Measurements from ENCODE around the gene SYTL5.

Gene SYTL5

GRCh38 chrX:38028300-38028699, 21.9 kb downstream of the SYTL5 start:
- DNase-seq, result no peak

GRCh38 chrX:38036466-38036865, 30.1 kb downstream of the SYTL5 start:
- no peak for DNase-seq

- no peak for DNase-seq
Observed at GRCh38 chrX:38038501-38038900, 32.1 kb downstream of the SYTL5 start.

- no peak for DNase-seq
Observed at GRCh38 chrX:38041237-38041636, 34.9 kb downstream of the SYTL5 start.

GRCh38 chrX:38044701-38045100, 38.3 kb downstream of the SYTL5 start:
- DNase-seq, result no peak

- DNase-seq, result no peak
Observed at GRCh38 chrX:38045538-38046096, 39.3 kb downstream of the SYTL5 start.

GRCh38 chrX:38048886-38049285, 42.5 kb downstream of the SYTL5 start:
- DNase-seq, result no peak

GRCh38 chrX:38050806-38051205, 44.5 kb downstream of the SYTL5 start:
- DNase-seq, result no peak

- no peak for DNase-seq
Observed at GRCh38 chrX:38052096-38052495, 45.7 kb downstream of the SYTL5 start.

- no peak for DNase-seq
Observed at GRCh38 chrX:38055170-38055847, 49.0 kb downstream of the SYTL5 start.

GRCh38 chrX:38060331-38060878, 54.1 kb downstream of the SYTL5 start:
- no peak for DNase-seq

GRCh38 chrX:38061335-38061734, 55.0 kb downstream of the SYTL5 start:
- no peak for DNase-seq

- no peak for DNase-seq
Observed at GRCh38 chrX:38066934-38067333, 60.6 kb downstream of the SYTL5 start.

- DNase-seq, result no peak
Observed at GRCh38 chrX:38069273-38069672, 62.9 kb downstream of the SYTL5 start.

- no peak for DNase-seq
Observed at GRCh38 chrX:38069991-38070390, 63.6 kb downstream of the SYTL5 start.

GRCh38 chrX:38079463-38079862, 73.1 kb downstream of the SYTL5 start:
- no peak for DNase-seq

GRCh38 chrX:38080808-38081207, 74.5 kb downstream of the SYTL5 start:
- DNase-seq, result no peak

GRCh38 chrX:38081909-38082308, 75.6 kb downstream of the SYTL5 start:
- no peak for DNase-seq

- DNase-seq, result no peak
Observed at GRCh38 chrX:38082309-38082708, 76.0 kb downstream of the SYTL5 start.

GRCh38 chrX:38085813-38086212, 79.5 kb downstream of the SYTL5 start:
- DNase-seq, result no peak

GRCh38 chrX:38086451-38087215, 80.3 kb downstream of the SYTL5 start:
- DNase-seq, result no peak

- no peak for DNase-seq
Observed at GRCh38 chrX:38087594-38087993, 81.2 kb downstream of the SYTL5 start.

GRCh38 chrX:38089173-38089982, 83.0 kb downstream of the SYTL5 start:
- DNase-seq, result no peak

Measured in activated CD4-positive, alpha-beta T cell treated with anti-CD3 and anti-CD28 coated beads for 1 hour (primary cell).